ENCODE results near the gene DSC2.

DSC2 gene

GRCh38 chr18:31098878-31099277 lies 3.3 kb downstream of the DSC2 start:
- no peak for DNase-seq (ENCODE audit: low read depth in 1 of 2, low spot score in 1 of 2)

DNA sequence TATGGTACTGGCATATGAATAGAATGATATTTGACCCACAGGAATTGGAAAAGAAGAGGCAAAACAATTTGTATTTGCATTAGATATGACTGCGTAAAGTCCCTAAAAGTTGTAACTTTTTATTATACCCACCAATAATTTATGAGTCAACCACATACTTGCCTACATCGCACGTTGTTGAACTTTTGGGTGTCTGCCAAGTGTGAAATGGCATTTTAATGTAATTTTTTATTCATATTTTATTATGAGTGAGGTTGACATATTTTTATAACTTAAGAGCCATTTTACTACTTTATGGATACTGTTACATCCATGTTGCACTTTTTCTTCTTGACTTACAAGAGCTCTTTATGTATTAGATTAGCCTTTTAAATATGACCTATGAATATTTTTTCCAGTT lies 4.6 kb downstream of the DSC2 start:
- no peak for DNase-seq (ENCODE audit: low read depth in 1 of 2, low spot score in 1 of 2)

- no peak for DNase-seq (ENCODE audit: low read depth in 1 of 2, low spot score in 1 of 2)
Observed at GRCh38 chr18:31093880-31094279, 8.3 kb downstream of the DSC2 start.

DNA sequence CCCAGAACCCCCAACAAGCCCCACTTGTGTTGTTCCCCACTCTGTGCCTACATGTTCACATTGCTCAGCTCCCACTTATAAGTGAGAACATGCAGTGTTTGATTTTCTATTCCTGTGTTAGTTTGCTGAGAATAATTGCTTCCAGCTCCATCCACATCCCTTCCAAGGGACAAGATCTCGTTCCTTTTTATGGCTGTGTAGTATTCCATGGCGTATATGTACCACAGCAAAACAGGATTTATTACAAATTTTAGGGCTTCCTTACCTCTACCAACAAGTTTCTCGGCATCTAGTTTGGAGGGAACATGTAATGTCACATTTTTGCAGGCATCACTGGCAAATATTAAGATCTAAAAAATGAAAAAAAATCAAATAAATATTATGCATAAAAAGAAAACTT lies 8.9 kb downstream of the DSC2 start:
- DNase-seq (ENCODE audit: low read depth in 1 of 2, low spot score in 1 of 2): no peak

DNA sequence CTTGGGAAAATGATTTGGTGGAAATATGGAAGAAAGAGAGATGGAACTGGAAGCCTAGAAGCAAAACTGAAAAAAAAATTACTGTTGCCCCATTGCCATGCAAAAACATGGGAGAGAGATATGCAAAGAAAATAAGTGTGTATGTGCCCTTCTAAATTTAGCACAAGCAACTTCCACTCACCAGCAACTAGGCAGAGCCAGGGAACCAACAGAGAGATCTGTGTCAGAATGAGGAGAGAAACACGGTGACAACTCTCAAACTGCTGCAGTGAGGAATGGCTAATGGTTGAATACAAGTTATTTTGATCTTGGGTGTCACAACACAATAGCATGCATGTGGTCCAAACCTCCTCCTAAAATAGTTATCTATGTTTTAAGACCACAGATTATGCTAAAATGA lies 10.9 kb downstream of the DSC2 start:
- DNase-seq (ENCODE audit: low read depth in 1 of 2, low spot score in 1 of 2): no peak

DNA sequence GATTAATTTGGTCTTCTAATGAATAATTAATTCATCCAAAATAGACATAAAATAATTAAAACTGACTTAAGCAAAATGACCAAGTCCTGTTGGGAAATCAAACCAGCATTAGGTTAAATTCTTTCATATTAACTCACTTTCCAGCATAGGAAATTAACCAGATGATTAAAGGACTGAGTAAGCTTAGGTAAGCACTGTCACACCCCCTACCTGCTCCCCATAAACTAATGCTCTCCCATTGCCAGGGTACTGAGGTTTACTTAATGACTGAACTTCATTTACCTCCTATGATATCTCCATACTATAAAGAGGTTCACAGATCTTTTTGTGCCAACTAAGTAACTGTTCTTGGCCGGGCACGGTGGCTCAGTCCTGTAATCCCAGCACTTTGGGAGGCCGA lies 13.7 kb downstream of the DSC2 start:
- no peak for DNase-seq (ENCODE audit: low read depth in 1 of 2, low spot score in 1 of 2)

GRCh38 chr18:31079973-31080372 lies 22.2 kb downstream of the DSC2 start:
- DNase-seq (ENCODE audit: low read depth in 1 of 2, low spot score in 1 of 2): no peak

GRCh38 chr18:31077878-31078277 lies 24.3 kb downstream of the DSC2 start:
- DNase-seq (ENCODE audit: low read depth in 1 of 2, low spot score in 1 of 2): no peak

DNA sequence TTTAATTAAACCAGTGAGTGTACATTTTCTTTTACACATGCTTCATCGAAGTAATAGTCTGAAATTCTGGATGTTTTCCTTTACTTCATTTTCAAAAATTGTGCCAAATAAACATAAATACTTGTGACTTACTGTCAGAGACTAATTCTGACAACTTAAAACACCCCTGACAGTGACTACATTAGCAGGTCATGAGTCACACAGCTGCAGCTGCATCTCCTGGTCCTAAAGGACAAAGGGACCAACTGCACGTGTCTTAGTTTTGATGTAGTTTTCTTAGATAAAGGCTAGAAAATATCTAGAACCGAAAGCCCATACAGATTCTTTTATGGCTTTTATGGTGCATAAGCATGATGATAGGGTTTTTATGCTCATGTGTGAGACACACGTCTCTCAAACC lies 30.0 kb downstream of the DSC2 start:
- DNase-seq (ENCODE audit: low read depth in 1 of 2, low spot score in 1 of 2): no peak

GRCh38 chr18:31070206-31070605 lies 32.0 kb downstream of the DSC2 start:
- DNase-seq (ENCODE audit: low read depth in 1 of 2, low spot score in 1 of 2): no peak

DNA sequence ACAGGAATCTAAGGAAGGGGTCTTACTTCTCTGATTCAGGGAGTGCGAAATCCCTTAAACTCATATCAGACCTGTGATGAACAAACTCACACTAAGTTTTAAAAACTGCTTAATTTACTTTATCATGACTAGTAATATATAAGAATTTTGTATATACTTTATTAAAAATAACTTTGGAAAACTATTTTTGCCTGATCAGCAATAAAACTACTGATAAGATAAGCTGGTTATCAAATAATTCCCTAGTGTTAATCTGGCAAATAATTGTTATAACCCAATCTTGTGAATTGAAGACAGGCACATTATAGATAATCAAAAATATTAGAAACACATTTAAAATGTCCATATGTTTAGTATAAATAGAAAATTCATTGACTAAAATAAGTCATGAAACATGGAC lies 36.0 kb downstream of the DSC2 start:
- DNase-seq (ENCODE audit: low read depth in 1 of 2, low spot score in 1 of 2): no peak

- DNase-seq (ENCODE audit: low read depth in 1 of 2, low spot score in 1 of 2): no peak
Observed at GRCh38 chr18:31065036-31065773, 37.0 kb downstream of the DSC2 start.

DNA sequence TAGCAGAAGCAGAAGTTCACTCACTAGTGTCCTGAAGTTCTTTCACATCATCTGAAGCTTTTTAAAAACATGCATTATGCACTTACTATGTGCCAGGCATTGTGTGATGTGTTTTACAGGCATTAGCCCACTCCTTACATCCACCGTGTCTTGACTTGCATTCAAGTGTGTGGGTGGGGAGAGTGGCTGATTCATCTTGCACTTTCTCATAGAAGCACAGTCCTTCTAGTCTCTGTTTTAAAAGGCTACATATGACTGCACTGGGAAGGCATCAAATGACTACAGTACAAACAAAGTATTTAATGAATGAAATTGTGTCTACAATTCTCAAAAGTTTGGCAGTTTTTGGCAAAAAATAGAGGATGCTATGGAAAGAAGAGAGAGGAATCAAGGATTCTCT lies 38.1 kb downstream of the DSC2 start:
- no peak for DNase-seq (ENCODE audit: low read depth in 1 of 2, low spot score in 1 of 2)

DNA sequence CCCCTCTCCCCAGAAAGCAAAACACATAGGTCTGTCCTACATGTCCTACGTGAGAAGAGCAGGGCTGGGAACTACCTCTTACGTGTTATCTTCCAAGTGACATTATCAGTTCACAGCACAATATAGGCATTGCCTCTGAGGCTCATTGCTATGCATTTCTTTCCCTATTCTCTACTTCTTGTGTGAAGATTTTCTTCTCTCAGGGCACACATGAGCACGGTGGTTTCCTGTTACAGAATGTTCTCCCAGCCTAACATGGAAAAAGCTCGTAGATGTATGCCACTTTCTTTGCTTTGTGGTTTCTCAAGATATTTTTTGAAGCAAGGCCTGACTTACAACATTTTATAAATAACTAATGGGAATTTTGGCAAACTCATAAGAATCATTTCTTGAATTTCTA lies 40.3 kb downstream of the DSC2 start:
- DNase-seq (ENCODE audit: low read depth in 1 of 2, low spot score in 1 of 2): no peak

DNA sequence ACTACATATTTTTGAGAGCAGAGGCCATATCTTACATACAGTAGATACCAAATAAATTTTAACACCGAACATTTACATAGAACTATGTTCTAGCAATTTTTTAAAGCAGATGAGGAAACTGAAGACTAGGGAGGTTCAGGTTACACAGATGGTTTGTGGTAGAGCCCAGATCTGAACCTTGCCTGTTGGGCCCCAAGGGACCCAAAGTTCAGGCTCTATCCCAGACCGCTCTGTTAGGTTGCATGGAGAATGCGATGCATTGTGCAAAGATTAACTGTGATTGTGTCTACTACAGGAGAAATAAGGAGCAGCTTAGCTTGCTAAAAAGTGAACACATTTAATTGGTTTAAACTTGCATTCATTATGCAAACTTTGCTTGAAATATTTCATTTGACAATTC lies 43.3 kb downstream of the DSC2 start:
- no peak for DNase-seq (ENCODE audit: low read depth in 1 of 2, low spot score in 1 of 2)

- DNase-seq (ENCODE audit: low read depth in 1 of 2, low spot score in 1 of 2): no peak
Observed at GRCh38 chr18:31057917-31058316, 44.3 kb downstream of the DSC2 start.

- no peak for DNase-seq (ENCODE audit: low read depth in 1 of 2, low spot score in 1 of 2)
Observed at GRCh38 chr18:31057051-31057450, 45.2 kb downstream of the DSC2 start.

DNA sequence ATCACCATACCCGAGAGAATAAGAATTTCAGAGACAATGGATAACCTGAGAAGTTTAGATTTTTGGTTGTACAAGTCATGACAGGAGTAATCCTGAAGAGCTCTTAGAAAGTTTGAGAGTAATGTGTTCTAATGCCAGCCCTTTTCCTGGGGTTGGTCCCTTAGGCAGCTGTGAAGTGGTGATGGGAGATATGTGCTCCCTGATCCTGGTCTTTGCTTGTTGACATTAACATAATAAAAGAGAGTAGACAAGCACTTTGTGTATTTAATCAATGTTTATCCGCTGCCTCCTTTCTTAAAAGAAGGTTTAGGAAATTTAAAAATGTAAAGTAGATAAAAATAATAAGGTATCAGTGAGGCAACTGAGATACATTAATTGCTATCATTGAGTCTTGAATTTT lies 45.9 kb downstream of the DSC2 start:
- DNase-seq (ENCODE audit: low read depth in 1 of 2, low spot score in 1 of 2): no peak

DNA sequence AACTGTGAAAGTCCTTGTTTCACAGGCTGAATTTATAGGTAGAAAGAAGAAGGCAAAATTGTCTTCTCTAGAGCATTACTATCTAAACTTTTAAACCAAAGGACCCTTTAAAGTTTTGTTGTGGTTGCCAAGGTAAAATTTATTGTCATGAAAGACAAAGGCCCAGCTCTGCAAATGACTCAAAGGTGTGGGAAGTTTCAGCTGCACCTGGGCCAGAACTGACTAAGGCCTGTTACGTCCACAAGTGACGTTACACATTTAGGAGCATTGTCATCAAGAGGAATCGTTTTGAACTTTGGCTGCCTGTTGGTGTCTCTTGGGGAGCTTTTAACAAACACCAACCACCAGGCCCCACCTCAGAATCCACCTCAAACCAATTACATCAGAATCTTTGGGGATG lies 51.6 kb downstream of the DSC2 start:
- no peak for DNase-seq (ENCODE audit: low read depth in 1 of 2, low spot score in 1 of 2)

DNA sequence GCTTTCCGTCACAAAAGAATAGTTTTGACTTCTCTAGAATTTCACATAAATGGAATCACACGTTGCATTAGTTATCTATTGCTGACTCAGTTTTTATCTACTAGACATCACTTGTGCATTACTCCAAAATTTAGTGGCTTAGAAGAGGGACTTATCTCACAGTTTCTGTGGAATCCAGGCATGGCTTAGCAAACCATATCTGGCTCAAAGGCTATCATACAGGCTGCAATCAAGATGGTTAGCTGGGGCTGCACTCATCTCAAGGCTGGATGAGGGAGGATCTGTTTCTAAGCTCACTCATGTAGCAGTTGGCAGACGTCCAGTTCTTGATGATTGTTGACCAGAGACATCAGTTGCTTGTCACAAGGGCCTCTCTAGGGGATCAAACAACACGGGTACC lies 53.0 kb downstream of the DSC2 start:
- no peak for DNase-seq (ENCODE audit: low read depth in 1 of 2, low spot score in 1 of 2)

DNA sequence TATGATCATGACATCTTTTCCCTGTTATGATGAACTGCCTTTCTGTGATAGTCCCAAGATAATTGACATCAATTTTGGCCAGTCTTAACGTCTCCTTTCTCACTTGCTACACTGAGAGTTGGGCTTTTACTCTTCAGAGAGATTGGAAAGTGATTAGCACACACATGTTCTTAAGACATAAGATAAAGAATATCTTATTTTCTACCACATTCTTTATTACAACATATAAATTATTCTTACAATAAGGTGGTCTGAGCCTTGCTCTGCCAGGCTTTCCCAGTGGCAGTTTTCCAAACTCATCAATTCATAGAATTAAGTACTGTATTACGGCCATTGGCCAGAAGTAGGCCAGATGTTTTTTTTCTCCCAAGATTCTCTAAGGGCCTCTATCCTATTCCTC lies 54.0 kb downstream of the DSC2 start:
- DNase-seq (ENCODE audit: low read depth in 1 of 2, low spot score in 1 of 2): no peak

- DNase-seq (ENCODE audit: low read depth in 1 of 2, low spot score in 1 of 2): no peak
Observed at GRCh38 chr18:31046916-31047315, 55.3 kb downstream of the DSC2 start.

- DNase-seq (ENCODE audit: low read depth in 1 of 2, low spot score in 1 of 2): no peak
Observed at GRCh38 chr18:31045599-31045998, 56.6 kb downstream of the DSC2 start.

GRCh38 chr18:31044926-31045325 lies 57.3 kb downstream of the DSC2 start:
- DNase-seq (ENCODE audit: low read depth in 1 of 2, low spot score in 1 of 2): no peak
